Uterus (tissue), 4 donors: Measurements from ENCODE around the gene SSNA1. TPM values are rescaled to one million over a fixed set of nuclear protein-coding genes. Genes with fewer than 3 reads are reported as not detected.
"Not testable (repeated sequence)": the region's sequence is repeated elsewhere in the genome, so short reads cannot be mapped to it uniquely, and the experiment has no call there.

Experiments
- DNase-seq, 2 donors: peaks; one replicate each; pipeline ENCODE4 v3.0.0-alpha.2; 2019 to 2020
- H3K27ac ChIP-seq, 2 donors: fragments of 200-600 bp; sonication (generic); 1 replicate in 1 of 2; 2 replicates in 1 of 2; pipeline ENCODE4 v1.5.1; 2016 to 2018
- H3K27me3 ChIP-seq, 2 donors: fragments of 200-600 bp; sonication (generic); one replicate each; pipeline ENCODE4 v1.5.1; 2018 to 2019; ENCODE audit warnings: control low read depth in 1 of 2
- H3K36me3 ChIP-seq, 2 donors: fragments of 200-600 bp; sonication (generic); one replicate each; pipeline ENCODE4 v1.5.1; 2019; ENCODE audit warnings: control low read depth in 1 of 2
- H3K4me1 ChIP-seq, 2 donors: fragments of 200-600 bp; sonication (generic); one replicate each; pipeline ENCODE4 v1.5.1; 2018 to 2019; ENCODE audit warnings: control low read depth in 1 of 2
- H3K4me3 ChIP-seq, 2 donors: fragments of 200-600 bp; sonication (generic); 1 replicate in 1 of 2; 2 replicates in 1 of 2; pipeline ENCODE4 v1.5.1; 2018 to 2019; ENCODE audit warnings: mild to moderate bottlenecking in 1 of 2
- H3K9me3 ChIP-seq, 2 donors: fragments of 200-600 bp; sonication (generic); one replicate each; pipeline ENCODE4 v1.5.1; 2019; ENCODE audit warnings: control low read depth in 1 of 2
- CTCF ChIP-seq, 4 experiments: fragments of 200-600 bp in 2 of 4; fragments of 450-650 bp in 2 of 4; sonication (generic) in 2 of 4; IDR thresholded peaks; one replicate each; pipeline ENCODE4 v1.5.1; 2016 to 2019; ENCODE audit warnings: antibody characterized with exemption in 4 of 4, mild to moderate bottlenecking in 2 of 4, moderate library complexity in 1 of 4
- POLR2A ChIP-seq, 2 donors: fragments of 450-650 bp; IDR thresholded peaks; one replicate each; pipeline ENCODE4 v1.6.1; 2016; ENCODE audit warnings: antibody characterized with exemption in 2 of 2, mild to moderate bottlenecking in 1 of 2, moderate library complexity in 1 of 2
- intact Hi-C: fragments of 100-400 bp; cut with DNase I; formaldehyde crosslinking; loops from one replicate; pipeline ENCODE4 v1.15.1; 2023; ENCODE audit warnings: low total_unique reads
- microRNA-seq: library from miRNA; unstranded; fragments of <30 nt; microRNA quantifications from one replicate; pipeline ENCODE4, GENCODE V29; 2016; ENCODE audit warnings: borderline microRNAs expressed, borderline replicate concordance
- small RNA-seq: library from RNA; depleted of rRNA; stranded (forward); fragments of <200 nt; gene quantifications from one replicate; pipeline ENCODE3, GENCODE V24; 2016
- total RNA-seq, 4 donors: library from RNA; depleted of rRNA in 3 of 4; stranded (reverse); fragments of >200 nt in 3 of 4; gene quantifications; one replicate each; pipeline versions ENCODE4 v1.1.0 to v1.2.4, GENCODE V29; 2014 to 2023
- donor health status: DM: yes; HTN: yes; CAD: no.

The SSNA1 gene
- total RNA-seq, 4 donors from 2014 or later, result 17.1 to 47.1 (median 40.6) TPM

- intact Hi-C loops, result no loop called here
- H3K9me3 ChIP-seq, result no peaks in the 10 kb centered on the region
- no peaks in the 10 kb centered on the region for H3K36me3 ChIP-seq
- no peak for DNase-seq
- TF ChIP-seq POLR2A (IDR thresholded peaks at IDR 0.05) (no peak), CTCF (IDR thresholded peaks at IDR 0.05) (no peak)
- H3K27ac ChIP-seq, result no peak overlapping the region
- peaks cover 0 to under 1% of the 10 kb centered on the region in 2 donors for H3K27me3 ChIP-seq
- peaks cover 5 to 9% of the 10 kb centered on the region in 2 donors for H3K4me1 ChIP-seq
- no peak overlapping the region for H3K4me3 ChIP-seq
These were observed 49.6 kb downstream of the SSNA1 start for GRCh38 chr9:137237759-137238726.

- H3K9me3 ChIP-seq, DNase-seq, H3K4me1 ChIP-seq, H3K36me3 ChIP-seq, intact Hi-C loops, H3K27me3 ChIP-seq: not testable (repeated sequence)
- Histone ChIP-seq H3K4me3 (peak overlapping the region; percentile 56 to 70), H3K27ac (peak overlapping the region; percentile 76 to 93)
These were observed 51.2 kb downstream of the SSNA1 start for GRCh38 chr9:137239541-137240200.

Small RNA genes lying within 50 kb of the gene (microRNA-seq; reads per million reads assigned to microRNA genes)
- not detected for gene MIR3621

Small RNA genes lying within 50 kb of the gene (small RNA-seq; reads per million reads assigned to genes)
- not detected for gene MIR3621

Other genes starting within 250 kb of the SSNA1 start
- gene FBXW5, start 243.9 kb upstream of the SSNA1 start, total RNA-seq, result 100 to 1,000 TPM in 1 of 4 donors, 10 to 100 TPM in 3; 67.4 to 111 (median 75.3) TPM
- not detected for gene C8G, start 243.4 kb upstream of the SSNA1 start, total RNA-seq
- 10 to 100 TPM in 2 of 4 donors, 1 to 10 TPM in 1, not detected in 1; 5.4 to 43.2 (median 10.3) TPM for gene LCN12, start 236.4 kb upstream of the SSNA1 start, total RNA-seq
- gene PTGDS, start 211.2 kb upstream of the SSNA1 start, total RNA-seq, result 100 to 1,000 TPM in 1 of 4 donors, 10 to 100 TPM in 3; 13.5 to 116 (median 58.8) TPM
- gene LCNL1, start 205.7 kb upstream of the SSNA1 start, total RNA-seq, result 1 to 10 TPM in 1 of 4 donors, under 1 TPM in 3; under 0.01 to 6.9 (median 0.54) TPM
- 10 to 100 TPM; 14.2 to 39.5 (median 18.8) TPM for gene PAXX, start 196.3 kb upstream of the SSNA1 start, total RNA-seq
- gene CLIC3, start 192.1 kb upstream of the SSNA1 start, total RNA-seq, result 1 to 10 TPM in 2 of 4 donors, not detected in 2; 1.5 TPM
- gene ABCA2, start 160.4 kb upstream of the SSNA1 start, total RNA-seq, result 10 to 100 TPM; 24.8 to 36.9 (median 26.1) TPM
- gene FUT7, start 156.6 kb upstream of the SSNA1 start, total RNA-seq, result not detected
- 100 to 1,000 TPM in 1 of 4 donors, 10 to 100 TPM in 3; 25.2 to 221 (median 59.2) TPM for gene NPDC1, start 142.5 kb upstream of the SSNA1 start, total RNA-seq
- 10 to 100 TPM in 1 of 4 donors, 1 to 10 TPM in 1, not detected in 2; 2.4 to 11.5 TPM for gene ENTPD2, start 134.6 kb upstream of the SSNA1 start, total RNA-seq
- gene SAPCD2, start 118.1 kb upstream of the SSNA1 start, total RNA-seq, result 1 to 10 TPM in 2 of 4 donors, under 1 TPM in 1, not detected in 1; 0.15 to 5.9 (median 1.0) TPM
- 10 to 100 TPM in 1 of 4 donors, 1 to 10 TPM in 2, under 1 TPM in 1; 0.51 to 13.8 (median 5.3) TPM for gene UAP1L1, start 111.2 kb upstream of the SSNA1 start, total RNA-seq
- 10 to 100 TPM; 32.9 to 65.0 (median 47.5) TPM for gene MAN1B1, start 101.7 kb upstream of the SSNA1 start, total RNA-seq
- gene DPP7, start 73.9 kb upstream of the SSNA1 start, total RNA-seq, result 100 to 1,000 TPM in 1 of 4 donors, 10 to 100 TPM in 3; 23.2 to 100 (median 76.8) TPM
- gene GRIN1, start 49.5 kb upstream of the SSNA1 start, total RNA-seq, result not detected
- under 1 TPM in 1 of 4 donors, not detected in 3; 0.29 TPM for gene LRRC26, start 18.6 kb upstream of the SSNA1 start, total RNA-seq
- not detected for gene TMEM210, start 16.6 kb upstream of the SSNA1 start, total RNA-seq
- gene ANAPC2, start 116 bp upstream of the SSNA1 start, total RNA-seq, result 10 to 100 TPM in 3 of 4 donors, 1 to 10 TPM in 1; 6.7 to 65.6 (median 24.9) TPM
- gene TPRN, start 12.1 kb downstream of the SSNA1 start, total RNA-seq, result 10 to 100 TPM in 1 of 4 donors, 1 to 10 TPM in 2, under 1 TPM in 1; 0.29 to 17.1 (median 5.5) TPM
- 10 to 100 TPM; 33.2 to 53.3 (median 38.7) TPM for gene TMEM203, start 17.0 kb downstream of the SSNA1 start, total RNA-seq
- 10 to 100 TPM in 1 of 4 donors, 1 to 10 TPM in 1, not detected in 2; 4.5 to 14.9 TPM for gene NDOR1, start 17.0 kb downstream of the SSNA1 start, total RNA-seq
- gene RNF208, start 33.6 kb downstream of the SSNA1 start, total RNA-seq, result 1 to 10 TPM in 1 of 4 donors, not detected in 3; 3.7 TPM
- gene CYSRT1, start 36.5 kb downstream of the SSNA1 start, total RNA-seq, result under 1 TPM in 1 of 4 donors, not detected in 3; 0.34 TPM
- under 1 TPM in 1 of 4 donors, not detected in 3; 0.21 TPM for gene RNF224, start 38.8 kb downstream of the SSNA1 start, total RNA-seq
- under 1 TPM in 1 of 4 donors, not detected in 3; 0.48 TPM for gene SLC34A3, start 42.2 kb downstream of the SSNA1 start, total RNA-seq
- gene TUBB4B, start 52.6 kb downstream of the SSNA1 start, total RNA-seq, result 100 to 1,000 TPM in 3 of 4 donors, 10 to 100 TPM in 1; 91.5 to 174 (median 139) TPM
- gene STPG3, start 62.6 kb downstream of the SSNA1 start, total RNA-seq, result not detected
- 10 to 100 TPM; 17.1 to 46.5 (median 43.2) TPM for gene NELFB, start 66.7 kb downstream of the SSNA1 start, total RNA-seq
- gene TOR4A, start 89.0 kb downstream of the SSNA1 start, total RNA-seq, result 10 to 100 TPM in 3 of 4 donors, 1 to 10 TPM in 1; 2.6 to 12.7 (median 11.5) TPM
- gene NRARP, start 113.6 kb downstream of the SSNA1 start, total RNA-seq, result 10 to 100 TPM in 2 of 4 donors, 1 to 10 TPM in 1, under 1 TPM in 1; 0.29 to 16.5 (median 11.4) TPM
- gene EXD3, start 234.5 kb downstream of the SSNA1 start, total RNA-seq, result 10 to 100 TPM; 11.8 to 49.0 (median 31.5) TPM
- gene NOXA1, start 234.7 kb downstream of the SSNA1 start, total RNA-seq, result 10 to 100 TPM in 1 of 4 donors, 1 to 10 TPM in 2, under 1 TPM in 1; 0.29 to 13.3 (median 3.4) TPM